HG03060 (cell line): ENCODE data around the gene ASMTL.
"Not testable (repeated sequence)": the region's sequence is repeated elsewhere in the genome, so short reads cannot be mapped to it uniquely, and the experiment has no call there.

Experiments used
- ATAC-seq: cut with Tn5 transposase; IDR thresholded peaks from one replicate; pipeline ENCODE4 v1.9.1; 2021; ENCODE audit warnings: low read depth, moderate number of reproducible peaks; ENCODE audit not compliant: unreplicated experiment

ASMTL gene

DNA sequence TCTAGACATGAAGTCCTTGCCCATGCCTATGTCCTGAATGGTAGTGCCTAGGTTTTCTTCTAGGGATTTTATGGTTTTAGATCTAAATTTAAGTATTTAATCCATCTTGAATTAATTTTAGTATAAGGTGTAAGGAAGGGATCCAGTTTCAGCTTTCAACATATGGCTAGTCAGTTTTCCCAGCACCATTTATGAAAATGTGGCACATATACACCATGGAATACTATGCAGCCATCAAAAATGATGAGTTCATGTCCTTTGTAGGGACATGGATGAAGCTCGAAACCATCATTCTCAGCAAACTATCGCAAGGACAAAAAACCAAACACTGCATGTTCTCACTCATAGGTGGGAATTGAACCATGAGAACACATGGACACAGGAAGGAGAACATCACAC lies 29.8 kb upstream of the ASMTL start:
- not testable (repeated sequence) for ATAC-seq

DNA sequence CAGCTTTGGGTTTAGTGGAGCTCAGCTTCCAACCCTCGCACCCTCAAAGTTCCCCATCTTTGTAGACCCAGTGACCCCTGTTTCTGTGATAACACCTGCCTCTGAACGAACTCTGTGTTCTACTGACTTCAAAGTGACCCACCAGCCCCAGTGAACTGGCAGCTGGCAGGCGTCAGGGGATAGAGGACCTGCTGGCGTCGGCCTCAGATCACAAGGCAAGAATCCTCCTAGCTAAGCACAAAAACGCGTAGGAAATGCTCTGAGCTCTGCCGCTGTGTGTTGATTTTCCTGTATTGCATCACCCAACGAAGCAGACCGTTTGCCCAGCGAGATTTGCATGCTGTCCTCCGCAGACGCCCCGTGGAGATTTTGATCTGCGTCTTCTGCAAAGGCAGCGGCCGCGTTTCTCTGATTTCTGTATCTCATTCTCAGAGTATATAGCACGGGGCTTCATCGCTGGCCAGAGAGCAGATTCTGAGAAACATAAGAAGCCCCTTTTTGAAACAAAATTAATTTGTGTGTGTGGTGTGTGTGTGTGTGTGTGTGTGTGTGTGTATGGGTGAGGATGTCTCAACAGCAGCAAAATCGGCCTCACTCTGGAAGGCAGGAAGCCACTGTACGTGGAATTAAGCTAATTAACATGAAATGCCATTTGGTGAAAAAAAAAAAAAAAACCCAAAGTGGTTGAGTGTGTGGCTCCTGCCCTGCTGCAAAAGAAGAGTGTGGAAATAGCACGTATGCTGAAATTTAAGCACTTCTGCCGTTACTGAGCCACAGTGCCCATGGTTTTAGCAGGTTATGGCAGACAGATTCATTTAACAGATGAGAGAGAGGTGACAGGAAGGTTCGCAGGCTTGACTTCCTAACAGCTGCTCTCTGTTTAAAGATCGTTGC lies 29.2 kb upstream of the ASMTL start:
- peak; percentile 32 for ATAC-seq

DNA sequence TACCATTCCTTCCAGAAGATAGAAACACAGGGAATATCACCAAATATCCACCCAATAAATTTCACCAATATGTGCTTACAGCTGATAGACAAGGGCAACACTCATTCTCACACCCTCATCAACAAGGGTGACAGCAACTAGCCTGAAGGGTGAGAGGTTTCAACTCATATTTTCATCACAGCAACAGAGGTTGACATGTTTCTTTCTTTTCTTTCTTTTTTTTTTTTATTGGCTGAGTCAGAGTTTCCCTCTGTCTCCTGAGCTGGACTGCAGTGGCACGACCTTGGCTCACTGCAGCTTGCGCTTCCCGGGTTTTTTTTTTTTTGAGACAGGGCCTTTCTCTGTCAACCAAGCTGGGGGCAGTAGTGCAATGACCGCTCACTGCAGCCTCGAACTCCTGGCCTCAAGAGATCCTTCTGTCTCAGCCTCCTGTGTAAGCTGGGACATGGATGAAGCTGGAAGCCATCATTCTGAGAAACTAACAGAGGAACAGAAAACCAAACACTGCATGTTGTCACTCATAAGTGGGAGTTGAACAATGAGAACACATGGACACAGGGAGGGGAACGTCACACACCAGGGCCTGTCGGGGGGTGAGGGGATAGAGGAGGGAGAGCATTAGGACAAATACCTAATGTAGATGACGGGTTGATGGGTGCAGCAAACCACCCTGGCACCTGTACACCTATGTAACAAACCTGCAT lies 27.5 kb upstream of the ASMTL start:
- no peak for ATAC-seq

DNA sequence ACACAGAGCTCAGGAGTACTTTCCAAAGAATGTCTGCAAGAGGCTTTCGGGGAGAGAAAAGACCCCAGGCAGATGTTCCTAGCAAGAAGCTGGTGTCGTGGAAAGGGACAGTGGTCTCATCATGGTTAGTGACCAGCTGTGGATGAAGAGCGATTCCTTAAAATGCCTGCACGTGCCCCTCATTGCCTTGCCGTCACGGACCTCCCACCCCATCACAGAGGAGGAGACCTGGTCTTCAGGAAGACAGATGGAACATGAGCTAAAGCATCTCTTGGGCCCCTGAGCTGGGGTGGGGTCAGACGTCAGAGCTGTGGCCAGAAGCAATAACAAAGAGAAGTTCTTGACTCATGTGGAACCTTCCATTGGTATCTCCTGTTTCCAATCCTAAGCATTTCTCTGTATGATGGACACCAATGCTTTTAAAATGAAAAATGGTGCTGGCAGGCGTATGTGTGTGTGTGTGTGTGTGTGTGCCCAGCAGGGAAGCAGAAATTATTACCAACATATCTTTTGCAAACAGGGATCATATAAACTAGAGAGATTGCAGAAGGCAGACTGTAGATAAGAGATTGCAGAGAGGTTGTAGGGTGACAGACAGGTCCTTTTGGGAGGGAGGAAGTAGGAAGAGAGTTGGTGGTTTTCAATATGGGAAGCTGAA lies 25.2 kb upstream of the ASMTL start:
- no peak for ATAC-seq

DNA sequence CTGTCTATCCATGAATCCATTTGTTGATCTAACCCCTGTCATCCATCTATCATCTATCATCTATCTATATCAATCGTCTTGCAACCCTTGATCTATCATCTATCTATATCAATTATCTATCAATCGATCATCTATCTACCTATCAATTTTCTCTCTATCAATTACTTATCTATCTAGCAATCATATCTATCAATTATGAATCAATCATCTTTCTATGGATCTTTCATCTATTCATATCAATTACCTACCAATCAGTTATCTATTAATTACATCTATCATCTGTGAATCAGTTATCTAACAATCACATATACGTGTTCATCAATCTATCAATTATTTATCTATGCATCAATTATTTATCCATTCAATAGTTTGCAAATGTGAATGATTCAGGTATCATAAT lies 24.5 kb upstream of the ASMTL start:
- no peak for ATAC-seq

DNA sequence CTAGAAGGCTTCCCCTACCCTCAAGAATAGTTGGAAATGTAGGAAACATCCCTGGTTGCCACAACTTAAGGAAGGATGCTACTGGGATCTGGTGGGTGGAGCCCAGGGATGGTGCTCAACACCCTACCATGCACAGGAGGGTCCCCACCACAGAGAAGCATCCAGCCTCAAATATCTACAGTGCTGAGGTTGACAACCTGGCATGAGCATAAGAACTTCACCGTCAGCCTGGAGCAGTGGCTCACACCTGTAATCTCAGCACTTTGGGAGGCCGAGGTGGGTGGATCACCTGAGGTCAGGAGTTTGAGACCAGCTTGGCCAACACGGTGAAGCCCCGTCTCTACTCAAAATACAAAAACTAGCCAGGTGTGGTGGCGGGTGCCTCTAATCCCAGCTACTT lies 24.0 kb upstream of the ASMTL start:
- no peak for ATAC-seq

DNA sequence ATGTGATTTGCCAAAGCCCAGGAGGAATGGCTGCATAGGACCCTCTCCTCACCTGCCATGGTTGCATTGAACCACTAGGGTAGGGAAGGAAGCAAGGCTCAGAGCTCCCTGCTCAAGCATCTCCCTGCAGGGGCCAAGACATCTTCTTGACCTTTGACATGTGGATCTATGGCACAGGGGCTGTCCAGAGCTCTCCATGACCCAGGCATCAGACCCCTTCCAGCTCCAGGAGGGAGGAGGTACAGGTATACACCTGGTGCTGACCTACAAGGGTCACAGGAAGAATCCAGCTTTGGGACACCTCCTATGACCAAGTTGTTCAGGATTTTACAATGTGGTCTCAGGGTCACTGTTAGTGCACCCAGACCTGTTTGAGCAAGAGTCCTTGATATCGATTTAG lies 23.2 kb upstream of the ASMTL start:
- no peak for ATAC-seq

DNA sequence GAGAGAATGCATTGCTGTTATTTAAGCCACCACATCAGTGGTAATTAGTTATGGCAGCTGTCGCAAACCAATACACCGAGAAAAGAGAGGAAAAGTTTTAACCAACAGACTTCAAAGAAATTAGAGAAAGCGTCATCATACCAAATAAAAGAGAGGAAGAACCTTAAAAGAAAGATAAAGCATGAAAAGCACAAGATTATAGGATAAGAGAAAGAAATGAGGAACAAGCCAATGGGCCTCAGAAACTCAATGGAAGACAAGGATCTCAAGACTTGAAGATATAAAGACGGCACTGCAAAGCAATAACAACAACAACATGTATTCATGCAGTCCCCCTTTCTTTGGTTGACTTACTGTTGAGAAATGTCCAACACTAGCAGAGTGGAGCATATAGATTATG lies 22.8 kb upstream of the ASMTL start:
- no peak for ATAC-seq

DNA sequence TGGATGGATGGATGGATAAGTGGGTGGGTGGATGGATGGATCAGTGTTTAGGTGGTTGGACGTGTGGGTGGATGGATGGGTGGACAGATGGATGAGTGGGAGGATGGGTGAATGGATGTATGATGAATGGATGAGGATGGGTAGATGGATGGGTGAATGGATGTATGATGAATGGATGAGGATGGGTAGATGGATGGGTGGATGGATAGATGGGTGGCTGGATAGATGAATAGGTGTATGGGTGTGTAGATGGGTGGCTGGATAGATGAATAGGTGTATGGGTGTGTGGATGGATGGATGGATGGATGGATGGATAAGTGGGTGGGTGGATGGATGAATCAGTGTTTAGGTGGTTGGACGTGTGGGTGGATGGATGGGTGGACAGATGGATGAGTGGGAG lies 21.9 kb upstream of the ASMTL start:
- ATAC-seq = not testable (repeated sequence)

DNA sequence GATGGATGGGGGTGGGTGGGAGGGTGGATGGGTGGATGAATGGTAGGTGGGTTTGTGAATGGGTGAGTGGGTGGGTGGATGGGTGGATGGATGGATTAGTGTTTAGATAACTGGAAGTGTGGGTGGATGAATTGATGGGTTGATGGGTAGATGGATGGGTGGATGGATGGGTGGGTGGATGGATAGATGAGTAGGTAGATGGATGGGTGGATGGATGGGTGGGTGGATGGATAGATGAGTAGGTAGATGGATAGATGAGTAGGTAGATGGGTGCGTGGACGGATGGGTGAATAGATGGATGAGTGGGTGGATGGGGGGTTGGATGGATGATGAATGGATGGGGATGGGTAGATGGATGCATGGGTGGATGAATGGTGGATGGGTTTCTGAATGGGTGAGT lies 20.3 kb upstream of the ASMTL start:
- ATAC-seq = no peak

DNA sequence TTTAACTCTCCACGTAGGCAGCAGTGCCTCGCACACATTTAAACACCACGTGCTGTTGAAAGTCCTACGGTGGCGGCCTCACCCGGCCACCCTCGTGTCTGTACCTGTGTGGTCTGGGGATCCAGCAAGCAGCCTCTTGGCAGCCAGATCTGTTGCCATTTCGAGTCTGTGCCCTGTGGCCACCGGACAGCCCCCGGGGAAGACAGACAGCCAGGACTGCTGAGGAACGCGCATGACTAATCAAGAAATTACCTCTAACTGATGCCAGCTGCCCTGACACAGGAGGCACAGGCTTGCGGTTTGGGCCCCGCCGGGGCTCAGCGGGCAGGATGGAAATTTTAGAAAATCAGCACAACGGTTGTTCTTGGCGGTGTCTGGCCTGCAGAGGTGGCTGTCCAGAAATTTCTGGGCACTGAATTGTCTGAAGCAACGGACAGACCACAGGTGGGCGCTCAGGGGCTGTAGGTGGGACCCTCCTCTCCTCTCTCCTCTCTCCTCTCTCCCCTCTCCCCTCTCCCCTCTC lies 15.6 kb upstream of the ASMTL start:
- peak; percentile 53 for ATAC-seq

DNA sequence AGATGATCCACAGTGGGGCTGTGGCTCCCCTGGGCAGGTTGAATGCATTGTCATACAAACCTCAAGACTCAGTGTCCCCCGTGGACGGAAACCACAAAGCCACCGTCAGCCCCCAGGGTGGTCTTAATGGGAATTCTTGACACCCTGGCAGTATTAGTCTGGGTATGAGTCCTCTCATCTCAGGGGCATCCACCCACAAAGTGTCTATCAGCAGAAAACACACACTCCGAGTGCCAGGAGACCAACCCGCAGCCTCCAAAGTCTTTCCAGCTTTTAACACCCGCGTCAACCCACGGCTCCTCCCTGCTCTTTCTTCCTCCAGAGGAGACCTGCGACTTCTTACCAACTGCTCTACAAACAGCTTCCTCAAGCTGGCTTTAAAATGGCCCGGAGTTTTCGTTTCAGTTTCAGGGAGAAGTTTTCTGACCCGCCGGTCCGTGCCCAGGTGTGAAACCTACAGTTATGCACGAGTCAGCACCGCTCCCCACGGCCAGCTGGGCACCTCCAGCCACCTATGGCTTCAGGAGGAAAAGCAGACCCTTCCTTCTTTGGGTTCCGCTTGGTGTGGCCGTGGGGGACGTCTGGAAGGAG lies 14.4 kb upstream of the ASMTL start:
- ATAC-seq = no peak

DNA sequence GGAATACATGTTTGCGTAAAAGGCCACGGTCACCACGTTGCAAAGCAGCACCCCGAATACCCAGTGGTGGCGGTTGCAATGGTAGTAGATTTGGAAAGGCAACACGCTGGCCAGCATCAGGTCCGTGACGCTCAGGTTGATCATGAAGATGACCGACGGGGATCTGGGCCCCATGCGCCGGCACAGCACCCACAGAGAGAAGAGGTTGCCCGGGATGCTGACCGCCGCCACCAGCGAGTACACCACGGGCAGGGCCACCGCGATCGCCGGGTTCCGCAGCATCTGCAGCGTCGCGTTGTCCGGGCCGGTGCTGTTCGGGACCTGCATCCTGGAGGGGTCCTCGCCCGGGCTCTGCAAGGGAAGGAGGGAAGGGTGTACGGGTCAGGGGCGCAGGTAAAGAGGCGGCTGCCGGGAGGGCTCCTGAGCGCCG lies 13.5 kb upstream of the ASMTL start:
- ATAC-seq = no peak

DNA sequence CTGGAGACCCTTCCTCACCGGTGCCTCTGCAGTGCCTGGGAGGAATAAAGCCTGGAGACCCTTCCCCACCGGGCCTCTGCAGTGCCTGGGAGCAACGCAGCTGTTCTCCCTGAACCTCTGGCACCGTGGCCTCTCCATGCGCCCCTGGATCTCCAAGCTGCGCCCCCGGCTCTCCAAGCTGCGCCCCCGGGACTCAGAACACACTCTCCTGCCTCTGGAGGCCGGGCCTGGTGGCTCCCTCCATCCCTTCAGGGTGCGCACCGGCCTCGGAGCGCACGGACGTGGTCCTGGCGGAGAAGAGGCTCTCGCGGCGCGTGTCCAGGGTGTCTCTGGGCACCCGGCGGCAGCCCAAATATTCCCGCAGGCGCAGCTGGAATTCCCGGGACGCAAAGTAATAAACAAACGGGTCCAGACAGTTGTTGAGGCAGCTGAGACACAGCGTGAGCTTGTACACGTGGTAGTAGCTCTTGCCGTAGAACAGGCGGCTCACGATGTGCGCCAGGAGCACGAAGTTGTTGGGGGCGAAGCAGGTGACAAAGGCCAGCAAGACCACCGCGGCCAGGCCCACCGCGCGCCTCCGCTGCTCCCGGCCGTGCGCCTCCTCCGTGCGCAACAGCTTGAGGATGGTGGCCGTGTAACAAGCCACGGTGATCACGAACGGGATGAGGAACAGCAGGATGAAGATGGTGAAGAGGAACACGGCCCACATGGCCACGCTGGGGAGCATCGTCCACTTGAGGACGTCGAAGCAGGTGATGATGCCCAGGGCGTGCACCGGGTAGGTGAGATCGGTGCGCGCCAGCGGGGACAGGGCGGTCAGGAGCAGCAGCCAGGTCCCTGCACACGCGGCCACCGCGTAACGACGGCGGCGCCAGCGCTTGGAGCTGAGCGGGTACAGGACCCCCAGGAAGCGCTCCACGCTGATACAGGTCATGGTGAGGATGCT lies 12.8 kb upstream of the ASMTL start:
- ATAC-seq = no peak

DNA sequence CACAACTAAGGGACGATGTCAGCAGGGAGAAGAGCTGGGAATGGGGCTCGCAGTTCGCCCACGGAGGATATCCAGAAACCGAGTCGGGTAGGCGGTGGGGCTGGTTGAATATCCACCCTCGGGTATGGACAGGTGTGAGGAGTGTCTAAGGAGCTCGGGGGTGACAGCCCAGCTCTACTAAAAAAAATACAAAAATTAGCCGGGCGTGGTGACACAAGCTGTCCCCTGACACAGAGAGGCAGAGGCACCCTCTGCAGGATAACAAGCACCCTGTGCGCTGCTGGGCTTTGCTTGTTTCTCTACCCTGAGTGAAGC lies 12.2 kb upstream of the ASMTL start:
- no peak for ATAC-seq

DNA sequence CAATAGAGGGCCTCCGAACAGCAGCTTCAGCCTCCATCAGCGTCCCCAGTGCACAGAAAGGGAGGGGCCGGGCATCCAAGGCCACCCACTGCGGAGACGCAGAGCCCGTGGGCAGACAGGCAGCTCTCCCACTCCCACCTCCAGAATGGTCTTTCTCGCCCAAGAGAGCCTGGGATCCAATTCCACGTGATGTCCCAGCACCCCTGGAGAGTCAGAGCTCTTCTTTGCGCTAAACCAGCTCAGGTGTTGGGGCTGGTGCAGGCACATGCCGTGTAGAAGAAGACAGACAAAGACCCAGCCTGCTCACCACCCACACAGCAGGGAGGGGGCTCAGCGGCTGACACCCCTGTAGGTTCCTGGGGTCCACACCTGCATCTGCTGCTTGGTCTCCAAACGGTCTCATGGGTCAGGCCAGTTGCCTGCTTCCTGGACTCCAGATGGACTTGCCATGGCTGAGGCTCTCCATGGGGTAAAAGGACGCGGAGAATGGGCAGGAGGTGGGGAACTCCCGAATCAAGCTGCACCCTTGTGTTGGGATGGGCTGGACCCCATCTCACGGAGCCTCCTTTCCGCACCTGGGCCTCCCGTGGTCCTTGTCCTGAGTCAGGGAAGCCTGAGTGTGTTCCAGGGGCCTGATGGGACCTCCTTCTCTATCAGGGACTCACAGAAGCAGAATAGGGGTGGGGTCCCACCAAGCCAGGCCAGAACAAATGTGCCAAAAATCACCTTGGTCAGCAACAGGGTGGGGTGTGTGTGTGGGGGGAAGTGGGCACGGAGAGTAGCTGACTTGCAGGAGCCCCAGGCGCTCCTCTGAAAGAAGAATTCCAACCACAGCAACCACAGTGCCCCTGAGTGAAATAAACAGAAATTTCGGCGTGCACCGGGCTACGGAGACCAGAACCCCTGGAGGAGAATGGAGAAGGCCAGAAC lies 11.6 kb upstream of the ASMTL start:
- no peak for ATAC-seq

DNA sequence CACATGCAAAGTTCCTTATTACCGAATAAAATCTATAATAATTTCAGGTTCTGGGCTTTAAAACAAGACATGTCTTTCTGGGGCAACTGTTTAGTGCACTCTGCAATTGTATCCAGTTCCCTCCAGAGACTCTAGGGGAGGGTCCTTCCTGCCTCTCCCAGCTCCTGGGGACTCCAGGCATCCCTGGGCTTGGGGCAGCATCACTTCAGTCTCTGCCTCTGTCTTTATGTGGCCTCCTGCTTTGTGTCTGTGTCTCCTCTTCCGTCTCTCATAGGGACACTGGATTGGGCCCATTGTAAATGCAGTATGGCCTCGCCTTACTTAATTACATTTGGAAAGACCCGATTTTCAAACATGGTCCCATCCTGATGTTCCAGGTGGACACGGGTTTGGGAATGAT lies 10.9 kb upstream of the ASMTL start:
- no peak for ATAC-seq

DNA sequence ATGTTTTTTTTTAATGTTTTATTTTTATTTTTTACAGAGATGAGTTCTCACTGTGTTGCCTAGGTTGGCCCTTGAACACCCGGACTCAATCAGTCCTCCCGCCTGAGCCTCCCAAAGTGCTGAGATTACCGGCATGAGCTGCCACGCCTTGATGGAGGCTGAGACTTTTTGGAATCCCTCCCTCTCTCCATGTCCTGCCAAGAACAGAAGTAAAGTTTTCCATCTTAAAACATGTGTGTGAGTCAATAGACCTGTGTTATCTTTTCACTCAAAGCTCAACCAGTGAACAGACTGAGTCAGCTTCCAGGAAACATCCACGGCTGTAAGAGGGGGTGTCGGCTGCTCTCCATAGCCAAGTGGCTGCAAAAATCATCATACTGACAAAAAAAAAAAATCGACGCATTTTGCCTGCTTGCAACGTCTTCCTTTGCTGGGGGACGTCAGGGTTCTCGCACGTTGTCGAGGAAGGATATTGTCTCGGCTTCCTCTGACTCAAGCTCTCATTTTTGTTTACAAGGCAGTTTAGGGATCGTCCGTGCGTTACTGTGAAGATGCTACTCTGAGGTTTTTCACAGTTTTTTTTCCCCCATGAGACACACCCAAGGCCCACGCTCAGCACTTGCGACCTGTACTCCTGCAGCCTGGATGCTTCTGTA lies 10.0 kb upstream of the ASMTL start:
- no peak for ATAC-seq
